ENCODE results near the gene DNAH10. TPM values are rescaled to one million over a fixed set of nuclear protein-coding genes. Genes with fewer than 3 reads are reported as not detected.
A peak's percentile ranks its signal among the peaks of the same experiment; 100 is the strongest.
"Not testable (repeated sequence)": the region's sequence is repeated elsewhere in the genome, so short reads cannot be mapped to it uniquely, and the experiment has no call there.

The DNAH10 gene
- total and polyA plus RNA-seq, 5 experiments from 2014 or later, result 0.25 to 0.65 (median 0.30) TPM; not detected in 2

DNA sequence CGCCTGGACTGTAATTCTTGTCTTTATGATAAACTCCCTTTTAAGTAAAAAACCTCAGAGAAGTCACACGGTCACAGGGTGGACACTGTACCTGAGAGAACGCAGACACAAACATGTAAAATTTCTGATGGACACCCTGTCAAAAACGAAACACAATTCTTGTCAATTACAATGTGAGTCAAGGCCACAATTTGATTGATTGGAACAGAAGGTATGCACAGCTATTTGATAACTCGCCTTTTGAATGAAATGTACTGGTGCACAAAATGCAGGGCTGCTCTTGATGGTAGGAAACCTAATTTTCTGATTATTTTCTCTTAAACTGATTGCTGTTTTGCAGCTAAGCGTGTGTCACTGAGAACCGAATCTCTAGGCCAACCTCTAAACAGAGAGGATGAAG, 9.2 kb downstream of the DNAH10 start:
- POLR2A ChIA-PET, result no interaction called here
- Mint-ChIP-seq H3K4me3 (no peak overlapping the region), H3K4me1 (peaks cover 3 to 14% (median 9%) of the 10 kb centered on the region in 4 donors), H3K27me3 (peaks cover 0 to 8% (median 1%) of the 10 kb centered on the region in 5 donors), H3K9me3 (peaks cover 0 to 11% (median 3%) of the 10 kb centered on the region in 9 donors), H3K27ac (no peak overlapping the region), H3K36me3 (peaks cover 0 to 14% (median 6%) of the 10 kb centered on the region in 3 donors)
- ATAC-seq (no peak), DNase-seq (no peak)

DNA sequence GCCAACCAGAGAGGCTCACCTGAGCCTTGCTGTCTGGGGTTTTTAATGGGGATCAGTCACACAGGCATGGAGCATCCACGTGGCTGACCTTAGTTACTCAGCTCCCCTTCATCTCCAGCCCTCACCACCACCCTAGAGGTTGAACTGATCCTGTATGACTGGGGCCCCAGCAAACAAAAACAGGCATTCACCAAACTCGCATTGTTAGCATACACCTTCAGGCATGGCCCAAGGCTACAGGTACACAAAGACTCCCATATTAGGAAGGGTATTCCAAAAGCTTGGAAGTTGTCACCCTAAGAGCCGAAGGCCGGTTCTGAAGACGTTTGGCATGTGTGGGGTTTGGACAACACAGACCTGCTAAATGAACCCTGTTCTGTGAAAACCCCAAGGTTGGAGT, 10.0 kb downstream of the DNAH10 start:
- H3K27ac Mint-ChIP-seq, result no peak overlapping the region
- no peak overlapping the region for H3K4me3 Mint-ChIP-seq
- H3K36me3 Mint-ChIP-seq, result peaks cover 0 to 14% (median 6%) of the 10 kb centered on the region in 3 donors
- POLR2A ChIA-PET, result no interaction called here
- peaks cover 0 to 11% (median 3%) of the 10 kb centered on the region in 9 donors for H3K9me3 Mint-ChIP-seq
- ATAC-seq (no peak), DNase-seq (no peak)
- H3K4me1 Mint-ChIP-seq, result peaks cover 3 to 14% (median 9%) of the 10 kb centered on the region in 4 donors
- peaks cover 0 to 8% (median 1%) of the 10 kb centered on the region in 5 donors for H3K27me3 Mint-ChIP-seq

- peaks cover 0 to 5% (median 0%) of the 10 kb centered on the region in 5 donors for H3K27me3 Mint-ChIP-seq
- no peak overlapping the region for H3K27ac Mint-ChIP-seq
- H3K4me3 Mint-ChIP-seq, result no peak overlapping the region
- peaks cover 0 to 11% (median 3%) of the 10 kb centered on the region in 9 donors for H3K9me3 Mint-ChIP-seq
- POLR2A ChIA-PET, result no interaction called here
- peaks cover 0 to 3% (median 1%) of the 10 kb centered on the region in 4 donors for H3K4me1 Mint-ChIP-seq
- ATAC-seq, result no peak
- peaks cover 0 to 14% (median 6%) of the 10 kb centered on the region in 3 donors for H3K36me3 Mint-ChIP-seq
- DNase-seq, result no peak
Observed at GRCh38 chr12:123773375-123773774, 11.3 kb downstream of the DNAH10 start.

DNA sequence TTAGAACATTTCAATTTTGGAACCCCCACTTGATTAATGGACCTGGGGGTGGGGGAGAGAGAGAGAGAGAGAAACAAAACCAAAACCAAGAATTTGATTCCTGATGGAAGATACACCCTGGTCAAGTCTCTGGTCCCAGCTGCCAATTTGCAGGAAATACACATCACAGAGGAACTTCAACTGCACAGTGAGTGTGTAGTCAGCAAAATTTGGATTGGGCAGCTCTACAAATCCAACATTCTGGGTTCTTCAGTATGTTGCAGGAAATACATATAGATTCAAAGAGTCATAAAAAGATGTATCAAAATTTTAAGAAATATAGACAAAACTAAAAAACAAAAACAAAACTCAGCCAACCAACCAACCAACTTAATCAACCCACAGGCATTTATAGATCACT, 17.4 kb downstream of the DNAH10 start:
- Mint-ChIP-seq H3K9me3 (peaks cover 0 to 9% (median 0%) of the 10 kb centered on the region in 9 donors), H3K4me3 (no peak overlapping the region), H3K4me1 (no peaks in the 10 kb centered on the region), H3K27ac (no peak overlapping the region), H3K36me3 (peaks cover 0 to 6% (median 5%) of the 10 kb centered on the region in 3 donors), H3K27me3 (peaks cover 0 to 1% (median 0%) of the 10 kb centered on the region in 5 donors)
- POLR2A ChIA-PET, result no interaction called here
- ATAC-seq (no peak), DNase-seq (no peak)

- Mint-ChIP-seq H3K4me1 (no peaks in the 10 kb centered on the region), H3K36me3 (peaks cover 0 to 6% (median 5%) of the 10 kb centered on the region in 3 donors), H3K27me3 (peaks cover 0 to 1% (median 0%) of the 10 kb centered on the region in 5 donors), H3K9me3 (peaks cover 0 to 5% (median 0%) of the 10 kb centered on the region in 9 donors), H3K4me3 (no peak overlapping the region), H3K27ac (no peak overlapping the region)
- POLR2A ChIA-PET, result no interaction called here
- ATAC-seq (no peak), DNase-seq (no peak)
Observed at GRCh38 chr12:123782997-123783792, 21.1 kb downstream of the DNAH10 start.

DNA sequence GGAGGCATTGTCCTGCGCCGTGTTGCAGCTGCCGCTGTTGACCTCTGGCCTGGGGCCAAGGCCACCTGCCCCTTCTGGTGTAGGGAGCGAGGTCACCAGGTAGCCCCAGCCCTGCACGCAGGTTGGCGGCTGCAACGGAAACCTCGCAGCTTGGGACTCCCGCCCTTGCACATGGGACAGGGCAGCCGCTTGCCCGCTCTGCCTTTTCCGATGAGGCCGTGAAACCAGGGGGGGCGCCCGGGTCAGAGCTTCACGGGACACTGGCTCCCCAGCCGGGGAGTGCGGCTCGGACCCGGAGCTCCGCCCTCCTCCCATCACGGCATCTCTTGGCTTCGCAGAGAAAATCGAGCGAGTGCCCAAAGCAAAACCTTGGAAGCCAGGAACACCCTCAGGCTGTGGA, 25.4 kb downstream of the DNAH10 start:
- no peaks in the 10 kb centered on the region for H3K4me1 Mint-ChIP-seq

GRCh38 chr12:123788541-123788940, 26.4 kb downstream of the DNAH10 start:
- Mint-ChIP-seq H3K4me1 (no peaks in the 10 kb centered on the region), H3K4me3 (no peak overlapping the region), H3K27me3 (peaks cover 0 to 2% (median 0%) of the 10 kb centered on the region in 5 donors), H3K9me3 (peaks cover 0 to 6% (median 0%) of the 10 kb centered on the region in 9 donors), H3K27ac (no peak overlapping the region), H3K36me3 (peaks cover 0 to 5% (median 3%) of the 10 kb centered on the region in 3 donors)
- ATAC-seq (no peak), DNase-seq (no peak)
- POLR2A ChIA-PET, result no interaction called here

More for the DNA sequence above, 25.4 kb downstream of the DNAH10 start:
- H3K4me3 Mint-ChIP-seq, result no peak overlapping the region
- peaks cover 0 to 2% (median 0%) of the 10 kb centered on the region in 5 donors for H3K27me3 Mint-ChIP-seq
- ATAC-seq (no peak), DNase-seq (no peak)
- POLR2A ChIA-PET, result no interaction called here
- H3K36me3 Mint-ChIP-seq, result peaks cover 0 to 6% (median 5%) of the 10 kb centered on the region in 3 donors
- H3K9me3 Mint-ChIP-seq, result peaks cover 0 to 5% (median 0%) of the 10 kb centered on the region in 9 donors
- peak overlapping the region in 1 of 10 donors; percentile 18 for H3K27ac Mint-ChIP-seq

GRCh38 chr12:123789422-123789821, 27.3 kb downstream of the DNAH10 start:
- H3K36me3 Mint-ChIP-seq, H3K27me3 Mint-ChIP-seq, H3K27ac Mint-ChIP-seq, H3K4me3 Mint-ChIP-seq, H3K9me3 Mint-ChIP-seq, POLR2A ChIA-PET, ATAC-seq, DNase-seq, H3K4me1 Mint-ChIP-seq: not testable (repeated sequence)

GRCh38 chr12:123790905-123791467, 28.9 kb downstream of the DNAH10 start:
- Mint-ChIP-seq H3K4me1 (no peaks in the 10 kb centered on the region), H3K36me3 (peaks cover 0 to 5% (median 3%) of the 10 kb centered on the region in 3 donors), H3K9me3 (peaks cover 0 to 6% (median 0%) of the 10 kb centered on the region in 9 donors), H3K27ac (no peak overlapping the region), H3K27me3 (peaks cover 0 to 2% (median 0%) of the 10 kb centered on the region in 5 donors), H3K4me3 (no peak overlapping the region)
- no peak for ATAC-seq
- no peak for DNase-seq
- POLR2A ChIA-PET, result no interaction called here

GRCh38 chr12:123794027-123794426, 31.9 kb downstream of the DNAH10 start:
- Mint-ChIP-seq H3K9me3 (peaks cover 0 to 6% (median 0%) of the 10 kb centered on the region in 9 donors), H3K4me3 (no peak overlapping the region), H3K4me1 (no peaks in the 10 kb centered on the region), H3K27ac (no peak overlapping the region), H3K27me3 (no peaks in the 10 kb centered on the region), H3K36me3 (peaks cover 0 to 5% (median 3%) of the 10 kb centered on the region in 3 donors)
- ATAC-seq (no peak), DNase-seq (no peak)
- POLR2A ChIA-PET, result no interaction called here

DNA sequence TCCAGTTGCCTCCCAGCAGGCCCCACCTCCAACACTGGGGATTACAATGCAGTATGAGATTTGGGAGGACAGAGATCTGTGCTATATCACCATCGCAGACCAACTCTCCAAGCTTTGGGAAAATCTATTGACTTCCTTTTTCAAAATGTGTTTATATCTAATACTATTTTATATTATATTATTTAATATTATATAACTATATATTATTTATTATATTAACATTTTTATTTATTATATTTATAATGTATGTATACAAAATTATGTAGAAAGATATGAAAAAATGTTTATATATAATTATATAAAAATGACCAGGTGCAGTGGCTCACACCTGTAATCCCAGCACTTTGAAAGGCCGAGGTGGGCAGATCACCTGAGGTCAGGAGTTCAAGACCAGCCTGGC, 36.4 kb downstream of the DNAH10 start:
- Mint-ChIP-seq H3K27ac (no peak overlapping the region), H3K27me3 (peaks cover 0 to 3% (median 0%) of the 10 kb centered on the region in 5 donors), H3K9me3 (no peaks in the 10 kb centered on the region), H3K4me1 (no peaks in the 10 kb centered on the region), H3K4me3 (no peak overlapping the region), H3K36me3 (no peaks in the 10 kb centered on the region)
- DNase-seq, result no peak
- POLR2A ChIA-PET, result no interaction called here
- ATAC-seq, result no peak

GRCh38 chr12:123799227-123799626, 37.1 kb downstream of the DNAH10 start:
- no peak overlapping the region for H3K27ac Mint-ChIP-seq
- ATAC-seq (no peak), DNase-seq (no peak)
- no peaks in the 10 kb centered on the region for H3K36me3 Mint-ChIP-seq
- H3K4me3 Mint-ChIP-seq, result no peak overlapping the region
- no peaks in the 10 kb centered on the region for H3K9me3 Mint-ChIP-seq
- POLR2A ChIA-PET, result no interaction called here
- H3K27me3 Mint-ChIP-seq, result peaks cover 0 to 3% (median 0%) of the 10 kb centered on the region in 5 donors
- no peaks in the 10 kb centered on the region for H3K4me1 Mint-ChIP-seq

DNA sequence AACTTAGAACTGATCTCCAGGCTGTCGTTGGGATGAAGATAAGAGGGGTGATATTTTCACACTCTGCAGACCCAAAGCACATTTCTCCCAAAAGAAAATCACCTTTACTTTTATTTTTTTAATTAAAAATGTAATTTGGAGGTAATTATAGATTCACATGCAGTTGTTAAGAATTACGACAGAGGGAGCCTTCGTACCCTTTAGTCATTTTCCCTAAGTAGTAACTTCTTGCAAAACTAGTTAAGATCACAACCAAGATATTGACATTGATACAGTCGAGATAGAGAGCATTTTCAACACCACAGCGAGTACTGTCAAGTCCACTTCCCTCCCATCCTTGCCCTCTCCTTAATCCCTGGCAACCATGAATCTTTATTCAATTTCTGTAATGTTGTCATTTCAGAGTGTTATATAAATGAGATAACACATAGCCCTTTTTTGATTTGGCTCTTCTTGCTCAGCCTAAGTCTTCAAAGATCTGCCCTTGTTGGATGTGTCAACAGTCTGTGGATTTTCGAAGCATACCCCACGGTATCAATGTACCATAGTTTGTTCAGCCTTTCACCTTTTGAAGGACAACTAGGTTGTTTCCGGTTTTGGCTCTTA, 39.6 kb downstream of the DNAH10 start:
- peaks cover 0 to 3% (median 0%) of the 10 kb centered on the region in 5 donors for H3K27me3 Mint-ChIP-seq
- POLR2A ChIA-PET, result no interaction called here
- H3K27ac Mint-ChIP-seq, result no peak overlapping the region
- H3K36me3 Mint-ChIP-seq, result no peaks in the 10 kb centered on the region
- no peaks in the 10 kb centered on the region for H3K9me3 Mint-ChIP-seq
- DNase-seq (peak in 1 of 10 donors; percentile 3), ATAC-seq (no peak)
- H3K4me1 Mint-ChIP-seq, result no peaks in the 10 kb centered on the region
- H3K4me3 Mint-ChIP-seq, result no peak overlapping the region
